VCaP (cell line): Measurements from ENCODE around the gene DIABLO.
"Not testable (repeated sequence)": the region's sequence is repeated elsewhere in the genome, so short reads cannot be mapped to it uniquely, and the experiment has no call there.

Experiments
- H3K27ac ChIP-seq: fragments of 450-650 bp; 2 replicates; pipeline ENCODE4 v1.5.1; 2017
- TF ChIP-seq, protein P1 (sequence below): fragments of 450-650 bp; conservative IDR thresholded peaks from 2 replicates; pipeline ENCODE4 v1.5.1; 2017; ENCODE audit warnings: mild to moderate bottlenecking, moderate library complexity

DIABLO gene

DNA sequence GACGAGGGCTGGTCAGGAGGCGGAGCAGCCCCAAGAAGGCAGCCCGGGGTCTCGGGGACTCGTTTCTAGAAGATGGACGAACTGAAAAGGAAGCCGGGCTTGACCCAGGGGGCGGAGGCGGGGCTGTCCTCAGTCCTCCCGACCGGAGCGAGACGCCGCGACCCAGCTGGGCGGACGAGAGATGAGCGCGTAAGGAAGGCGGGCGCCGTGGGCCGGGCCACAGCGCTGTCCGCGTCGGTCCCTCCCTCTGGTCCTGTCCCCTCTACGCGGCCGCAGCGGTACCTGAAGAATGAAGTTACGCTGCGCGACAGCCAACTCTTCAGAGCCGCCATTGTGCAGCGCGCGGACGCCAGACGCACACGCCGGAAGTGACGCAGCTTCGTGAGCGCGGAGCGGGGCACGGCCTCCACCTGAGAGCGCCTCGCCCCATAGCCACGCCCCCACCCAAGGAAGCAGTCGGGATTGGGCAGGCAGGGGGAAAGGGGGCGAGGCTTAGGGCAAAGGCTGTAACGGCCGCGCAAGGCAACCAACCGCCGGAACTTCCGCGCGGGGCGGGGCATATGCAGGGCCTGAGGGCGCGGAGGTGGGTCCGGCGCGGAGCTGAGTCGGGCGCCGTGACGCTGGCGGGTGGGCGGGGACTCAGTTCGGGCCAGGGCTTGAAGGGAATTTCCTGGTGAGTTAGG is at the start of gene DIABLO:
TSS of gene DIABLO (minus strand) at position 370 of the 683 bp plus-strand sequence. CDS start at position 332, 38 bp downstream.
- TF ChIP-seq, protein P1, sequence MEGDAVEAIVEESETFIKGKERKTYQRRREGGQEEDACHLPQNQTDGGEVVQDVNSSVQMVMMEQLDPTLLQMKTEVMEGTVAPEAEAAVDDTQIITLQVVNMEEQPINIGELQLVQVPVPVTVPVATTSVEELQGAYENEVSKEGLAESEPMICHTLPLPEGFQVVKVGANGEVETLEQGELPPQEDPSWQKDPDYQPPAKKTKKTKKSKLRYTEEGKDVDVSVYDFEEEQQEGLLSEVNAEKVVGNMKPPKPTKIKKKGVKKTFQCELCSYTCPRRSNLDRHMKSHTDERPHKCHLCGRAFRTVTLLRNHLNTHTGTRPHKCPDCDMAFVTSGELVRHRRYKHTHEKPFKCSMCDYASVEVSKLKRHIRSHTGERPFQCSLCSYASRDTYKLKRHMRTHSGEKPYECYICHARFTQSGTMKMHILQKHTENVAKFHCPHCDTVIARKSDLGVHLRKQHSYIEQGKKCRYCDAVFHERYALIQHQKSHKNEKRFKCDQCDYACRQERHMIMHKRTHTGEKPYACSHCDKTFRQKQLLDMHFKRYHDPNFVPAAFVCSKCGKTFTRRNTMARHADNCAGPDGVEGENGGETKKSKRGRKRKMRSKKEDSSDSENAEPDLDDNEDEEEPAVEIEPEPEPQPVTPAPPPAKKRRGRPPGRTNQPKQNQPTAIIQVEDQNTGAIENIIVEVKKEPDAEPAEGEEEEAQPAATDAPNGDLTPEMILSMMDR, result no peak
- H3K27ac ChIP-seq, result peak within 1 kb of the TSS; percentile 96

DNA sequence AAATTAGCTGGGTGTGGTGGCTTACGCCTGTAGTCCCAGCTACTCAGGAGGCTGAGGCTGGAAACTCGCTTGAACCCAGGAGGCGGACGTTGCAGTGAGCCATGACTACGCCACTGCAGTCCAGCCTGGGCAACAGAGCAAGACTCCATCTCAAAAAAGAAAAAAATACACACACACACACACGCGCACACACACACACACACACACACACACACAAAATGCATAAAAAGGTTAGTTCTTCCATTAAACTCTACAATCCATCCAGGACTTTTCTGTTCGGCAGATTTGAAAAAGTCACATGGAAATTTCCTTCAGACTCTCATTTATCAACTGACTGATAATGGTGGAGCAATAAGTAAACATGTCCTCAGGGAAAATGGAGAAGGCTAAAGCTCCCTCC is 49.6 kb upstream of the DIABLO start:
- TF ChIP-seq, protein P1, result no peak
- no peak overlapping the region for H3K27ac ChIP-seq

DNA sequence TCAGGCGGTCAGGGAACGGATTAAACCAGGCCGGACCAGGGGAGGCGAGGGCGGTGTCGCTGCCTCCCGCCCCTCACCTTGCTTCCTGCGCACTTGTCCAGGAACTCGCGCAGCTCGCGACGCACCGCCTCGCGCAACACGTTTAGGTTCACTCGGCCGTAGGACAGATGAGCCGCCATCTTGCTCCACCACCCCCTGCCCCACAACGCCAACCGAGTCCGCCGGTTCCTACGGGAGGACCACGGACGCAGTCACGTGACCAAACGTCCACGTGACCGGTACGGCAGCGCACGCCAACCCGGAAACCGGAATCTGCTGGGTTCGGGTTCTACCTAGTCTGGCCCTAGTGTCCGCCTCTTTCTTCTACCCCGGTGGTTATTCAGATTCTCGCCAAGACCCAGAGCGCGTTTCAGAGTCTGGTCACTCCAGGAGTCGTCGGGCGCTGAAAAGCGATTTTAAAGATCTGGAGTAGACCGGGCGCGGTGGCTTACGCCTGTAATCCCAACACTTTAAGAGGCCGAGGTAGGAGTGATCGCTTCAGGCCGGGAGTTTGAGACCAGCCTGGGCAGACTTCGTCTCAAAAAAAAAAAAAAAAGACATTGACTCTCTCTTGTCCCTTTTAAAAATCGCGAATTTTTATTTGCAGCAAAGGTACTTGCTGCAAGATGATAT is 40.5 kb upstream of the DIABLO start, which contains the start of gene VPS33A:
TSS of gene VPS33A (minus strand) at position 265 of the 672 bp plus-strand sequence. CDS start at position 179, 86 bp downstream.
- TF ChIP-seq, protein P1, result no peak
- H3K27ac ChIP-seq, result peak within 1 kb of the TSS; percentile 91

DNA sequence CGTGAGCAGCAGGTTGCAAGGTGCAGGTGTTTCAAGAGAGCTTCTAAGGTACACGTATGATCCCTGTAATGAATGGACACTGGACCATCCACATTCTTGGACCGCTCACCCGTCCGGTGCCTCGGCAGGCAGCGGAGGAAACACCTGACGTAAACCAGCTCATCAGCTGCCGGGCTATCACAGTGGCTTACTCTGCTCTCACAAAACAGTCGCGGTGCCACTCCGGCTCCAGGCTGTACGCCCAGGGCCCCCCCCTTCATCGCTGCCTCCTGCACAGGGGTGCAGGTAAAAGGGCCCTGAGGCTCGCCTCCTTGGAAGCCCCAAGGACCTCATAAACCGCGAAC is 40.0 kb upstream of the DIABLO start:
- peak overlapping the region; percentile 91 for H3K27ac ChIP-seq
- TF ChIP-seq, protein P1, result no peak

DNA sequence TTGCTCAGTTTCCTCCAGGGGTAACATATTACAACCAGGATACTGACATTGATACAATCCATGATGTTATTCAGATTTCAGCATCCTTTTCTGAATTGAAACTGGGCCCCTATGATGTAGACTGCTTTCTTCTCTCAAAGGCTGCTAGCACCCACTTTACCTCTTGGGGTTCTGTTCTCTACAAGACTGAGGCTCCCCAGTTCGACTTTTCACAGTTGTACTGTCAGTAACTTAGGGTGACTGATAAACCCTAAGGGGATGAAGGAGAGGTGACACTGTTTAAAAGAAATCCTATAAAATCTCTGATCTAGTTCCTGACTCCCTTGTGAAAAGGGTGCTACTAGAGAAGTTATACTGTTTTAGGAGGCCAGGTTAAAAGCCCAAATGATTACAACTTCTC is 39.6 kb upstream of the DIABLO start:
- TF ChIP-seq, protein P1, result no peak
- peak overlapping the region; percentile 91 for H3K27ac ChIP-seq

DNA sequence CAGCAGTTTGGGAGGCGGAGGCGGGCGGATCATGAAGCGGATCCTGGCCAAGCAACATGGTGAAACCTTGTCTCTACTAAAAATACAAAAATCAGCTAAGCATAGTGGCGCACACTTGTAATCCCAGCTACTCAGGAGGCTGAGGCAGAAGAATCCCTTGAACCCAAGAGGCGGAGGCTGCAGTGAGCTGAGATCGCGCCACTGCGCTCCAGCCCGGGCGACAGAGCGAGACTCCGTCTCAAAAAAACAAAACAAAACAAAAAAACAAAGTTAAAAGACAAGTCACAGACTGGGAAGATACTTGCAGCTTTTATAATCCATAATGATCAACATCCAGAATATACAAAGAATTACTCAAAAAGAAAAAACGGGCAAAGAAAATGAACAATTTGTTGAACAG is 34.9 kb upstream of the DIABLO start:
- not testable (repeated sequence) for H3K27ac ChIP-seq

DNA sequence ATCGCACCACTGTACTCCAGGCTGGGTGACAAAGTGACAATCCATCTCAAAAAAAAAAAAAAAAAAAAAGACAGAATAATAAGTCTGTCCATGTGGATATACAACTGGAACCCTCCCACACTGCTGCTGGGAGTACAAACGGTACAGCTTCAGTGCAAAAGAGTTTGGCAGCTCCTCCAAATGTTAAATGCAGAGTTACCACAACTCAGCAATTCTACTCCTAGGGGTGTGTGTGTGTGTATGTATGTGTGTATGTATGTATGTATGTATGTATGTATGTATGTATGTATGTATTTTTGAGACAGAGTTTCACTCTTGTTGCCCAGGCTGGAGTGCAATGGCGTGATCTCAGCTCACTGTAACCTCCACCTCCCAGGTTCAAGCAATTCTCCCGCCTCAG is 33.1 kb upstream of the DIABLO start:
- not testable (repeated sequence) for H3K27ac ChIP-seq

DNA sequence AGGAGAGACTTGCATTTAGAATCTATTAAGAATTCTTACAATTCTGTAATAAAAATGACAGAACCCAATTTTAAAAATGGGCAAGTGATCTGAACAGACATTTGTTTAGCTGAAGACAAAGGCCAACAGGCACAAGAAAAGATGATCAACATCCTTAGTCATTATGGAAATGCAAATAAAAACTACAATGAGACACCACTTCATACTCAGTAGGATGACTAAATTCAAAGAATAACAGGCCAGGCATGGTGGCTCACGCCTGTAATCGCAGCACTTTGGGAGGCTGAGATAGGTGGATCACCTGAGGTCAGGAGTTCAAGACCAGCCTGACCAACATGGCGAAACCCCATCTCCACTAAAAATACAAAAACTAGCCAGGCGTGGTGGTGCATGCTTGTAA is 32.6 kb upstream of the DIABLO start:
- not testable (repeated sequence) for H3K27ac ChIP-seq

DNA sequence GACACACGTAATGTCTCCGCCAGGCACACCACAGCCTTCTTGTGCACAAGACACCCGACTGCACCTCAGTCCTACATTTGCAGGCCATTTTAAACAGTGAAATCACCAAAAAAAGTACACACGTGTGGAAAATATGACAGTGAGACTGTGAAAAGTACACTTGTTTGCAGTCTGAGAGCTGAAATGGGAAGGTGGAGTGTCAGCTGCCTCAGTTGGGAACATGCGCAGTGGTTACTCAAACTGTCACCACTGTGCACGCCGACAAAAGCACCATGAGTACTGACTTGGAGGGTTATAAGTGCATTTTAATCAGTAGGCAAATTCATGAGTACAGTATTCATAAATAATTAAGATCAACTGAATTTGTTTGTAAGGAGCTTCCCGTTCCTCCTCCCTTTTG is 24.7 kb upstream of the DIABLO start:
- TF ChIP-seq, protein P1, result no peak
- H3K27ac ChIP-seq, result no peak overlapping the region
